Suprapubic skin (tissue), 3 donors: ENCODE results near the gene IGF2R.

Experiments used
- CTCF ChIP-seq, 2 donors: fragments of 200-600 bp in 1 of 2; fragments of 450-650 bp in 1 of 2; sonication (generic) in 1 of 2; IDR thresholded peaks; one replicate each; pipeline ENCODE4 v1.5.1; 2016 to 2019; ENCODE audit warnings: antibody characterized with exemption in 2 of 2, mild to moderate bottlenecking in 1 of 2, moderate library complexity in 1 of 2
- POLR2A ChIP-seq, 2 donors: fragments of 450-650 bp; IDR thresholded peaks; one replicate each; pipeline ENCODE4 v1.6.1; 2017; ENCODE audit warnings: antibody characterized with exemption in 2 of 2, mild to moderate bottlenecking in 2 of 2, moderate library complexity in 2 of 2

GRCh38 chr6:160110586-160111123 is 141.8 kb downstream of the IGF2R start:
- TF ChIP-seq CTCF (IDR thresholded peaks at IDR 0.05) (no peak), POLR2A (IDR thresholded peaks at IDR 0.05) (no peak)
